A549 (cell line): ENCODE data around the gene REEP6.

Source experiments
- ESRRA ChIP-seq: fragments of 150-350 bp; IDR thresholded peaks from 2 replicates; pipeline ENCODE4 v1.6.1; 2014; ENCODE audit warnings: mild to moderate bottlenecking, low read length, borderline replicate concordance
- HDAC2 ChIP-seq: fragments of 200-600 bp; sonication (generic); IDR thresholded peaks from 2 replicates; pipeline ENCODE4 v1.6.1; 2016
- JUN ChIP-seq, 2 experiments: fragments of >200 bp; sonication (Bioruptor Twin); formaldehyde crosslinking; IDR thresholded peaks; 2 replicates in 1 of 2; 3 replicates in 1 of 2; pipeline ENCODE4 v1.6.1; 2016 to 2017
- JUNB ChIP-seq: fragments of >200 bp; sonication (Bioruptor Twin); formaldehyde crosslinking; IDR thresholded peaks from 2 replicates; pipeline ENCODE4 v1.6.1; 2016
- MYC ChIP-seq: IDR thresholded peaks from 2 replicates; pipeline ENCODE4 v1.6.1; 2012; ENCODE audit warnings: mild to moderate bottlenecking, inconsistent platforms, low read length, improper control_type of control experiment, borderline replicate concordance
- POLR2A ChIP-seq: IDR thresholded peaks from 2 replicates; pipeline ENCODE4 v1.6.1; 2012; ENCODE audit warnings: mild to moderate bottlenecking, low read length
- RARB ChIP-seq: fragments of 250-450 bp; sonication (Bioruptor Pico); IDR thresholded peaks from 2 replicates; pipeline ENCODE4 v1.8.0; 2021; ENCODE audit warnings: mild to moderate bottlenecking, moderate library complexity
- RFX5 ChIP-seq: fragments of 450-650 bp; IDR thresholded peaks from 2 replicates; pipeline ENCODE4 v1.7.1; 2014; ENCODE audit warnings: antibody characterized with exemption, mild to moderate bottlenecking, moderate library complexity
- SMC3 ChIP-seq: fragments of >200 bp; sonication (Bioruptor Twin); formaldehyde crosslinking; IDR thresholded peaks from 3 replicates; pipeline ENCODE4 v1.6.1; 2018; ENCODE audit warnings: inconsistent platforms
- TF ChIP-seq, protein P1 (sequence below): fragments of 450-650 bp; IDR thresholded peaks from 2 replicates; pipeline ENCODE4 v1.6.1; 2014; ENCODE audit warnings: antibody characterized with exemption
- TF ChIP-seq, protein P2 (sequence below): fragments of >200 bp; sonication (Bioruptor Twin); formaldehyde crosslinking; IDR thresholded peaks from 3 replicates; pipeline ENCODE4 v1.5.1; 2016
- TF ChIP-seq, protein P3 (sequence below): IDR thresholded peaks from 2 replicates; pipeline ENCODE4 v1.6.1; 2012
- TF ChIP-seq, protein P4 (sequence below): fragments of 200-600 bp; sonication (generic); IDR thresholded peaks from 2 replicates; pipeline ENCODE4 v1.6.1; 2016; ENCODE audit warnings: antibody characterized with exemption, mild to moderate bottlenecking, moderate library complexity
- TF ChIP-seq, protein P5 (sequence below): IDR thresholded peaks from 2 replicates; pipeline ENCODE4 v1.6.1; 2012

DNA sequence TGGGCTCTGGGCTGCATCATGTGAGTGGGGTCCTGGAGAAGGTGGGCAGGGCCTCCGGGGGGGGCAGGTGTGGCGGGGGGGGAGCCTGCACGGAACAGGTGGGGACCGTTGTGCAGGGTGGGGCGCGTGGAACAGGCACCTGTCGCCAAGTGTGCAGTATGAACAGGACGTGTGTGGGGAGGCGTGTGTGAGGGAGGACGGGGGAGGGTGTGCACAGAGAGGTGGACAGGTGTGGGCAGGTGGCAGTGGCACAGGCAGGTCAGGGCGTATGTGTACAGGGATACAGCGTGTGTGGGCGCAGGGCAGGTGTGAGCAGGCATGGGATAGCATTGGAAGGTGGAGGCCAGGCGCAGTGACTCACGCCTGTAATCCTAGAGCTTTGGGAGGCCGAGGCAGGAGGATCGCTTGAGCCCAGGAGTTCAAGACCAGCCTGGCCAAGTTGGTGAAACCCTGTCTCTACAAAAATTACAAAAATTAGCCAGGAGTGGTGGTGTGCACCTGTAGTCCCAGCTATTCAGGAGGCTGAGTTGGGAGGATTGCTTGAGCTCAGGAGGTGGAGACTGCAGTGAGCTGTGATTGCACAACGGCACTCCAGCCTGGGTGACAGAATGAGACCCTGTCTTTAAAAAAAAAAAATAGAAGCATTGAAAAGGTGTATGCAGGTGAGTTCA is 36.1 kb downstream of the REEP6 start:
- TF ChIP-seq, protein P1, sequence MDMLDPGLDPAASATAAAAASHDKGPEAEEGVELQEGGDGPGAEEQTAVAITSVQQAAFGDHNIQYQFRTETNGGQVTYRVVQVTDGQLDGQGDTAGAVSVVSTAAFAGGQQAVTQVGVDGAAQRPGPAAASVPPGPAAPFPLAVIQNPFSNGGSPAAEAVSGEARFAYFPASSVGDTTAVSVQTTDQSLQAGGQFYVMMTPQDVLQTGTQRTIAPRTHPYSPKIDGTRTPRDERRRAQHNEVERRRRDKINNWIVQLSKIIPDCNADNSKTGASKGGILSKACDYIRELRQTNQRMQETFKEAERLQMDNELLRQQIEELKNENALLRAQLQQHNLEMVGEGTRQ, result no peak
- TF ChIP-seq POLR2A (no peak), RARB (no peak), SMC3 (no peak), RFX5 (no peak), HDAC2 (no peak), JUNB (no peak), MYC (no peak), ESRRA (no peak), JUN (IDR thresholded peaks at IDR 0.05) (no peak)
- TF ChIP-seq, protein P2, sequence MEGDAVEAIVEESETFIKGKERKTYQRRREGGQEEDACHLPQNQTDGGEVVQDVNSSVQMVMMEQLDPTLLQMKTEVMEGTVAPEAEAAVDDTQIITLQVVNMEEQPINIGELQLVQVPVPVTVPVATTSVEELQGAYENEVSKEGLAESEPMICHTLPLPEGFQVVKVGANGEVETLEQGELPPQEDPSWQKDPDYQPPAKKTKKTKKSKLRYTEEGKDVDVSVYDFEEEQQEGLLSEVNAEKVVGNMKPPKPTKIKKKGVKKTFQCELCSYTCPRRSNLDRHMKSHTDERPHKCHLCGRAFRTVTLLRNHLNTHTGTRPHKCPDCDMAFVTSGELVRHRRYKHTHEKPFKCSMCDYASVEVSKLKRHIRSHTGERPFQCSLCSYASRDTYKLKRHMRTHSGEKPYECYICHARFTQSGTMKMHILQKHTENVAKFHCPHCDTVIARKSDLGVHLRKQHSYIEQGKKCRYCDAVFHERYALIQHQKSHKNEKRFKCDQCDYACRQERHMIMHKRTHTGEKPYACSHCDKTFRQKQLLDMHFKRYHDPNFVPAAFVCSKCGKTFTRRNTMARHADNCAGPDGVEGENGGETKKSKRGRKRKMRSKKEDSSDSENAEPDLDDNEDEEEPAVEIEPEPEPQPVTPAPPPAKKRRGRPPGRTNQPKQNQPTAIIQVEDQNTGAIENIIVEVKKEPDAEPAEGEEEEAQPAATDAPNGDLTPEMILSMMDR, result no peak
- TF ChIP-seq, protein P3, sequence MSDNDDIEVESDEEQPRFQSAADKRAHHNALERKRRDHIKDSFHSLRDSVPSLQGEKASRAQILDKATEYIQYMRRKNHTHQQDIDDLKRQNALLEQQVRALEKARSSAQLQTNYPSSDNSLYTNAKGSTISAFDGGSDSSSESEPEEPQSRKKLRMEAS, result no peak
- TF ChIP-seq, protein P4, sequence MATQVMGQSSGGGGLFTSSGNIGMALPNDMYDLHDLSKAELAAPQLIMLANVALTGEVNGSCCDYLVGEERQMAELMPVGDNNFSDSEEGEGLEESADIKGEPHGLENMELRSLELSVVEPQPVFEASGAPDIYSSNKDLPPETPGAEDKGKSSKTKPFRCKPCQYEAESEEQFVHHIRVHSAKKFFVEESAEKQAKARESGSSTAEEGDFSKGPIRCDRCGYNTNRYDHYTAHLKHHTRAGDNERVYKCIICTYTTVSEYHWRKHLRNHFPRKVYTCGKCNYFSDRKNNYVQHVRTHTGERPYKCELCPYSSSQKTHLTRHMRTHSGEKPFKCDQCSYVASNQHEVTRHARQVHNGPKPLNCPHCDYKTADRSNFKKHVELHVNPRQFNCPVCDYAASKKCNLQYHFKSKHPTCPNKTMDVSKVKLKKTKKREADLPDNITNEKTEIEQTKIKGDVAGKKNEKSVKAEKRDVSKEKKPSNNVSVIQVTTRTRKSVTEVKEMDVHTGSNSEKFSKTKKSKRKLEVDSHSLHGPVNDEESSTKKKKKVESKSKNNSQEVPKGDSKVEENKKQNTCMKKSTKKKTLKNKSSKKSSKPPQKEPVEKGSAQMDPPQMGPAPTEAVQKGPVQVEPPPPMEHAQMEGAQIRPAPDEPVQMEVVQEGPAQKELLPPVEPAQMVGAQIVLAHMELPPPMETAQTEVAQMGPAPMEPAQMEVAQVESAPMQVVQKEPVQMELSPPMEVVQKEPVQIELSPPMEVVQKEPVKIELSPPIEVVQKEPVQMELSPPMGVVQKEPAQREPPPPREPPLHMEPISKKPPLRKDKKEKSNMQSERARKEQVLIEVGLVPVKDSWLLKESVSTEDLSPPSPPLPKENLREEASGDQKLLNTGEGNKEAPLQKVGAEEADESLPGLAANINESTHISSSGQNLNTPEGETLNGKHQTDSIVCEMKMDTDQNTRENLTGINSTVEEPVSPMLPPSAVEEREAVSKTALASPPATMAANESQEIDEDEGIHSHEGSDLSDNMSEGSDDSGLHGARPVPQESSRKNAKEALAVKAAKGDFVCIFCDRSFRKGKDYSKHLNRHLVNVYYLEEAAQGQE, result no peak
- TF ChIP-seq, protein P5, sequence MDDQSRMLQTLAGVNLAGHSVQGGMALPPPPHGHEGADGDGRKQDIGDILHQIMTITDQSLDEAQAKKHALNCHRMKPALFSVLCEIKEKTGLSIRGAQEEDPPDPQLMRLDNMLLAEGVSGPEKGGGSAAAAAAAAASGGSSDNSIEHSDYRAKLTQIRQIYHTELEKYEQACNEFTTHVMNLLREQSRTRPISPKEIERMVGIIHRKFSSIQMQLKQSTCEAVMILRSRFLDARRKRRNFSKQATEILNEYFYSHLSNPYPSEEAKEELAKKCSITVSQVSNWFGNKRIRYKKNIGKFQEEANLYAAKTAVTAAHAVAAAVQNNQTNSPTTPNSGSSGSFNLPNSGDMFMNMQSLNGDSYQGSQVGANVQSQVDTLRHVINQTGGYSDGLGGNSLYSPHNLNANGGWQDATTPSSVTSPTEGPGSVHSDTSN, result no peak
